ENCODE data around the gene BRD8. TPM values are rescaled to one million over a fixed set of nuclear protein-coding genes. Genes with fewer than 3 reads are reported as not detected.
"Not testable (repeated sequence)": the region's sequence is repeated elsewhere in the genome, so short reads cannot be mapped to it uniquely, and the experiment has no call there.

Gene BRD8
- 23.8 TPM for total RNA-seq
- long read RNA-seq, transcript BRD8-201 (22 exons, 3,198 nt): major isoform, 12 of 69 reads
- long read RNA-seq, partial matches to known transcripts: 17 of 69 reads
- long read RNA-seq, other reads (novel, unspliced or antisense): 35 of 69 reads

DNA sequence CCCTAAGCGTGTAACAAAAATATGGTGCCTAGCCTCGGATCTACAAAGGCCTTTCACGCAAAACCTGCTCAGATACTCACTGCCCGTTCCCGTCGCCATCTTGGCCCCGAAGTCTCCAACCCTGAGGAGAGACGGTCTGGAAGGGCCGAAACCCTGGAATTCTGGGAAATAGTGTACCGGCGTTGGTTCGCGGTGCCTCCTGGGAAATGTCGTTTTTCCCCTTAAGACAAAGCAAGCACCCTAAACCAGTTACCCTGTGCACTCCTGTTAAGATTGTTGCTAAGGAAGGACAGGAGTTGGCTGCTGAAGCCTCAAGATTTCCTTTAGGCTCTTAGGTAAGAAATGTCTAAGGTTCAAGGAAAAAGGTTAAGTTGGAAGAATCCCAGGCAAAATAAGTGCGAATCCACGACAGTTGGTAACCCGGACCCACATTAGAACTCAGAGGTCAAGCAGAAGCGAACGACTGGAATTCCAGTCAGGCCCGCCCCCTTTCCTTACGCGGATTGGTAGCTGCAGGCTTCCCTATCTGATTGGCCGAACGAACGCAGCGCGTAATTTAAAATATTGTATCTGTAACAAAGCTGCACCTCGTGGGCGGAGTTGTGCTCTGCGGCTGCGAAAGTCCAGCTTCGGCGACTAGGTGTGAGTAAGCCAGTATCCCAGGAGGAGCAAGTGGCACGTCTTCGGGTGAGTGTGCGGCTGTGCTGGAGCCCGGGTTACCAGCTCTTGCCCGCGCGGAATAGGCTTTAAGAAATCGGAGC, at the start of gene BRD8, which contains the start of gene KIF20A:
TSS of gene BRD8 (minus strand) at position 115 of the 761 bp plus-strand sequence. CDS start at position 99, 16 bp downstream.
TSS of gene KIF20A (plus strand) at position 597 of the 761 bp plus-strand sequence. CDS start 569 bp downstream, outside the sequence.
- peak; percentile 94 for DNase-seq (ENCODE audit: low spot score)

- DNase-seq (ENCODE audit: low spot score): no peak
These were observed 48.5 kb upstream of the BRD8 start for GRCh38 chr5:138226910-138227309.

- no peak for DNase-seq (ENCODE audit: low spot score)
These were observed 46.3 kb upstream of the BRD8 start for GRCh38 chr5:138224712-138225111.

- no peak for DNase-seq (ENCODE audit: low spot score)
These were observed 45.1 kb upstream of the BRD8 start for GRCh38 chr5:138223532-138223931.

- DNase-seq (ENCODE audit: low spot score): no peak
These were observed 38.4 kb upstream of the BRD8 start for GRCh38 chr5:138216799-138217198.

- DNase-seq (ENCODE audit: low spot score): peak; percentile 94
These were observed 35.0 kb upstream of the BRD8 start, which contains the start of gene CDC23 for GRCh38 chr5:138213161-138214029. Gene CDC23 (minus strand): TSS chr5:138213323. CDS start chr5:138213312, 11 bp downstream.

- no peak for DNase-seq (ENCODE audit: low spot score)
These were observed 34.4 kb upstream of the BRD8 start for GRCh38 chr5:138212828-138213160.

DNA sequence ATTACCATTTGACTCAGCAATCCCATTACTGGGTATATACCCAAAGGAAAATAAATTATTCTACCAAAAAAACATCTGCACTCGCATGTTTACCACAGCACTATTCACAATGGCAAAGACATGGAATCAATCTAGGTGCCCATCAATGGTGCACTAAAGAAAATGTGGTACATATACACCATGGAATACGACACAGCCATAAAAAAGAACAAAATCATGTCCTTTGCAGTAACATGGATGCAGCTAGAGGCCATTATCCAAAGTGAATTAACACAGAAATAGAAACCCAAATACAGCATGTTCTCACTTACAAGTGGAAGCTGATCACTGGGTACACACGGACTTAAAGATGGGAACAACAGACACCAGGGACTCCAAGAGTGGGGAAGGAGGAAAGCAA, 32.6 kb upstream of the BRD8 start:
- DNase-seq (ENCODE audit: low spot score): no peak

DNA sequence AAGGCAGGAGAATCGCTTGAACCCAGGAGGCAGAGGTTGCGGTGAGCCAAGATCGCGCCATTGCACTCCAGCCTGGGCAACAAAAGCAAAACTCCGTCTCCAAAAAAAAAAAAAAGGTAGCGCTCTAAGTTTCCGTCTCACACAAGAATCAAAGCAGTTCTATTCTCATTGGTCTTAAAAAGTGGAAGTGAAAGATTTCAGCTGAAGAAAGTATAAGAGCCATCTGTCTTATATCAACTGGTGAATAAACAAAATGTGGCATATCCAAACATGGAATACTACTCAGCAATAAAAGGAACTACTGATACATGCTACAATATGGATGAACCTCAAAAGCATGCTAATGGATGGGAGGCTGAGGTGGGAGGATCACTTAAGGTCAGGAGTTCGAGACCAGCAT, 15.4 kb upstream of the BRD8 start:
- DNase-seq (ENCODE audit: low spot score): not testable (repeated sequence)

- no peak for DNase-seq (ENCODE audit: low spot score)
These were observed 14.4 kb upstream of the BRD8 start for GRCh38 chr5:138192826-138193225.

GRCh38 chr5:138188626-138189025, 10.2 kb upstream of the BRD8 start:
- DNase-seq (ENCODE audit: low spot score): no peak

DNA sequence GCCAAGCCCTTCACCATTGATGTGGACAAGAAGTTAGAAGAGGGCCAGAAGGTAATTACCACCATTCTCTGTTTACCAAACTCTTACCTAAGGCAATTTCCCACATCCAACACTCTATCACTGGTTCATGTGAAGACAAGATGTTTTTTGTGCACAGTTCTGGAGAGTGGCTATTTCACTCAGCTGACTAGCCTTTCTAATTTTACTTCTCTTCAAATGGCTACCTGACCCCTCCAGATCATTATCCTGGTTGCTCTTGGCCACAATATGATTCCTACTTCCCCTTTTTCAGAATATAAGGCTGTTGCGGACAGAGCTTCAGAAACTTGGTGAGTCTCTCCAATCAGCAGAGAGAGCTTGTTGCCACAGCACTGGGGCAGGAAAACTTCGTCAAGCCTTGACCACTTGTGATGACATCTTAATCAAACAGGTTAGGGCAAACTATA, 7.6 kb upstream of the BRD8 start:
- DNase-seq (ENCODE audit: low spot score): no peak

DNA sequence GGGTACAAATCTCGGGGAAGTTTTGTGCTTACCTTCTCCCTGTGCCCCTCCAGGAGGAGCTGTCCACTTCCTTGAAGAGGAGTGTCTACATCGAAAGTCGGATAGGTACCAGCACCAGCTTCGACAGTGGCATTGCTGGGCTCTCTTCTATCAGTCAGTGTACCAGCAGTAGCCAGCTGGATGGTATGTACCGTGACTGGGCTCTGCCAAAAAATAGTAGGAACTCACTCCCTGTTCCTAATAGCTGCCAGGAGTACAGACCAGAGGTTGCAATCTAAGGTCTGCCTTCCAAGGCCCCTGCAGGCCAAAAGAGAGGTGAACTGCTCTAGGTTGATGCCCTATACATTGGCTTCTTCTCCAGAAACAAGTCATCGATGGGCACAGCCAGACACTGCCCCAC, 4.4 kb upstream of the BRD8 start:
- DNase-seq (ENCODE audit: low spot score): no peak

DNA sequence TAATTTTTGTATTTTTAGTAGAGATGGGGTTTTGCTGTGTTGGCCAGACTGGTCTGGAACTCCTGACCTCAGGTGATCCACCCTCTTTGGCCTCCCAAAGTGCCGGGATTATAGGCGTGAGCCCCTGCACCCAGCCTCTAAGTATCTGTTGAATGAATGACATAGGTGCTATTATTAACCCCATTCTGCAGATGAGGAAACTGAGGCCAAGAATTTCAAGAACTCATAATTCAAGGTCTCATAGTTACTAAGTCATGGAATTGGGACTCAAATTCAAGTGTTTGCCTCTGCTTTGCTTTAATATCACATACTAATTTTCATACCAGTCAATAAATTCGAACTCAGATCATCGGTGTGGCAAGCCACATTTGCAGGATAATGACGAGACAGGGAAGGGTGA, 2.4 kb upstream of the BRD8 start:
- DNase-seq (ENCODE audit: low spot score): no peak

- no peak for DNase-seq (ENCODE audit: low spot score)
These were observed 1.9 kb upstream of the BRD8 start for GRCh38 chr5:138180183-138180782.

- no peak for DNase-seq (ENCODE audit: low spot score)
These were observed 937 bp upstream of the BRD8 start for GRCh38 chr5:138179277-138179857.

- no peak for DNase-seq (ENCODE audit: low spot score)
These were observed 402 bp downstream of the BRD8 start for GRCh38 chr5:138177941-138178515.

GRCh38 chr5:138170299-138170698, 8.1 kb downstream of the BRD8 start:
- DNase-seq (ENCODE audit: low spot score): no peak

DNA sequence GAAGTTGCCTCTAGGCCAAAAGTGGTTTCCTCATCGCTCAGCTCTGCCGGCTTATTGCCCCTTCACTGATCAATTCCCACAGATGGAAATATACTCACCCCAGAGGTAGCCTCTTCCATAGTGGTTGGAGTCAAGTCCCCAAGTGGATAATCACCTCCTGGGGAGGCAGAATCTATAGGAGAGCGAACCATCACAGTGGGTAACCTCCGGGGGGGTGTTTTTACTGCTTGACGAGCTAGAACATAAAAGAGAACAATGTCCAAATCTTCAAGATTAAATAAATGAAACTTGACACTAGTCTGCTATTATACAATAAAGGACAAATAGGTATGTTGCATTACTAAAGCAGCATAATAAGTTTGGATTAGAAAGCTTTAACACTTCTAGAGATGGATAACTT, 9.3 kb downstream of the BRD8 start:
- no peak for DNase-seq (ENCODE audit: low spot score)

- no peak for DNase-seq (ENCODE audit: low spot score)
These were observed 14.7 kb downstream of the BRD8 start for GRCh38 chr5:138163721-138164120.

DNA sequence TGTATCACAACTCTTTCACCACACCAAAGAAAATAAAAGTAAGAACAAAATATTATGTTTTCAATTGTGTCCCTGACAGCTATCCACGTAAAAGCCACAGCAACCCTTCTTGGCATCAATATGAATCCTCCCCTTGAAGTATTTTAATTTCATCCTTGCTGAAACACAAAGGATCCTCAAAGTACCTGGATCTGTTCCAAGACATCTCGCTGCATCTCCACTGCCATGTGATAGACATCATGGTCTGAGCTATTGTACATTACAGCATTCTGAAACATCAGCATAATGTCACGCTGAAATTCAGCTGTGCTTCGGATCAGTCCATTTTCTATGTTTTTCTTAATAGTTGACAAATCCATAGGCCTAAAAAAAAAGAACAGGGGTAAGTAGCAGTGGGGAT, 17.7 kb downstream of the BRD8 start:
- DNase-seq (ENCODE audit: low spot score): no peak

Data from mesenteric fat pad (tissue), 1 donor.